ENCODE data around the gene STK10. TPM values are rescaled to one million over a fixed set of nuclear protein-coding genes. Genes with fewer than 3 reads are reported as not detected.

The STK10 gene
- total and polyA plus RNA-seq, 9 of the 15 experiments (the other 6 are each of a cell fraction or from before 2014, with no cell fraction given) = 0.30 to 6.7 (median 2.4) TPM

GRCh38 chr5:172142709-172143215 lies 45.3 kb downstream of the STK10 start (continued):
- TF ChIP-seq MTA3 (IDR thresholded peaks at IDR 0.05; ENCODE audit: borderline replicate concordance) (peak; percentile 73; the same call in 1 of the 2 replicates), TFAP4 (CRISPR knock-in tag; IDR thresholded peaks at IDR 0.05; ENCODE audit: borderline replicate concordance) (peak; percentile 59), RBBP5 (IDR thresholded peaks at IDR 0.05; ENCODE audit: borderline replicate concordance, insufficient read depth, low read length, poor library complexity, severe bottlenecking) (no peak), SMAD4 (CRISPR knock-in tag; conservative IDR thresholded peaks at IDR 0.05) (no peak), KLF6 (CRISPR knock-in tag; IDR thresholded peaks at IDR 0.05; ENCODE audit: borderline replicate concordance) (no peak), ZNF444 (CRISPR knock-in tag; IDR thresholded peaks at IDR 0.05) (no peak), ZNF280B (CRISPR knock-in tag; IDR thresholded peaks at IDR 0.05) (no peak), POLR2H (tag; IDR thresholded peaks at IDR 0.05; ENCODE audit: low read depth) (no peak), BRD9 (IDR thresholded peaks at IDR 0.05; ENCODE audit: low read depth, partially characterized antibody) (no peak), SMC3 (conservative IDR thresholded peaks at IDR 0.05; ENCODE audit: insufficient read depth, low read depth, low read length) (0 out of 2 replicates have a peak, but pooled peaks have one; percentile 9), ZNF431 (CRISPR knock-in tag; IDR thresholded peaks at IDR 0.05) (no peak), CBFA2T2 (conservative IDR thresholded peaks at IDR 0.05) (peak; percentile 90), ELF1 (tag; IDR thresholded peaks at IDR 0.05) (no peak), ZNF232 (CRISPR knock-in tag; IDR thresholded peaks at IDR 0.05) (no peak), POLR2G (IDR thresholded peaks at IDR 0.05; ENCODE audit: low read depth, low read length) (no peak), LARP7 (IDR thresholded peaks at IDR 0.05) (no peak), ZNF512 (tag; IDR thresholded peaks at IDR 0.05) (no peak), VEZF1 (CRISPR knock-in tag; IDR thresholded peaks at IDR 0.05) (peak; percentile 76)
